VCaP (cell line): Measurements from ENCODE around the gene STON2.

Experiments
- H3K27ac ChIP-seq: fragments of 450-650 bp; 2 replicates; pipeline ENCODE4 v1.5.1; 2017
- TF ChIP-seq, protein P1 (sequence below): fragments of 450-650 bp; conservative IDR thresholded peaks from 2 replicates; pipeline ENCODE4 v1.5.1; 2017; ENCODE audit warnings: mild to moderate bottlenecking, moderate library complexity

The STON2 gene

GRCh38 chr14:81341781-81342180, 58.3 kb downstream of the STON2 start:
- H3K27ac ChIP-seq = no peak overlapping the region
- TF ChIP-seq, protein P1, sequence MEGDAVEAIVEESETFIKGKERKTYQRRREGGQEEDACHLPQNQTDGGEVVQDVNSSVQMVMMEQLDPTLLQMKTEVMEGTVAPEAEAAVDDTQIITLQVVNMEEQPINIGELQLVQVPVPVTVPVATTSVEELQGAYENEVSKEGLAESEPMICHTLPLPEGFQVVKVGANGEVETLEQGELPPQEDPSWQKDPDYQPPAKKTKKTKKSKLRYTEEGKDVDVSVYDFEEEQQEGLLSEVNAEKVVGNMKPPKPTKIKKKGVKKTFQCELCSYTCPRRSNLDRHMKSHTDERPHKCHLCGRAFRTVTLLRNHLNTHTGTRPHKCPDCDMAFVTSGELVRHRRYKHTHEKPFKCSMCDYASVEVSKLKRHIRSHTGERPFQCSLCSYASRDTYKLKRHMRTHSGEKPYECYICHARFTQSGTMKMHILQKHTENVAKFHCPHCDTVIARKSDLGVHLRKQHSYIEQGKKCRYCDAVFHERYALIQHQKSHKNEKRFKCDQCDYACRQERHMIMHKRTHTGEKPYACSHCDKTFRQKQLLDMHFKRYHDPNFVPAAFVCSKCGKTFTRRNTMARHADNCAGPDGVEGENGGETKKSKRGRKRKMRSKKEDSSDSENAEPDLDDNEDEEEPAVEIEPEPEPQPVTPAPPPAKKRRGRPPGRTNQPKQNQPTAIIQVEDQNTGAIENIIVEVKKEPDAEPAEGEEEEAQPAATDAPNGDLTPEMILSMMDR = no peak

DNA sequence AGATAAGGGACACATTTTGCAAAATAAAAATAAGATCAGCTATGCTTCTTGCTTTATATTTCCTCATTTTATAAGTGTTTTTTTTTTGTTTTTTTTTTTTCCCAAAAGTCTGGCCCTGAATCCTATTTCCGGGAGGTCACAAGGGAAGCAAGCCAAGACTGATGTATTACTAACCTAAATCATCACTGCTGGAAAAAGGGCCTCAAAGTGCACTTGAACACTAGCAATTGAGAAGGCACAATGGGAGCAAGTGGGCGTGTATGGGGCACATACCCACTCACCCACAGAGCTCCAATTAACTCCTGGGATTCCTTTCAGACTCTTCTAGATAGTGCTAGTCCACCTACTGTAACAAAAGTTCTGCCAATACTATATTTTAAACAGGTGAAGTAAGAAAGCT, 58.8 kb downstream of the STON2 start:
- TF ChIP-seq, protein P1 = no peak
- no peak overlapping the region for H3K27ac ChIP-seq

- no peak overlapping the region for H3K27ac ChIP-seq
- TF ChIP-seq, protein P1 = no peak
Observed at GRCh38 chr14:81340201-81340600, 59.9 kb downstream of the STON2 start.

- no peak overlapping the region for H3K27ac ChIP-seq
- TF ChIP-seq, protein P1 = no peak
Observed at GRCh38 chr14:81337073-81337472, 63.1 kb downstream of the STON2 start.

DNA sequence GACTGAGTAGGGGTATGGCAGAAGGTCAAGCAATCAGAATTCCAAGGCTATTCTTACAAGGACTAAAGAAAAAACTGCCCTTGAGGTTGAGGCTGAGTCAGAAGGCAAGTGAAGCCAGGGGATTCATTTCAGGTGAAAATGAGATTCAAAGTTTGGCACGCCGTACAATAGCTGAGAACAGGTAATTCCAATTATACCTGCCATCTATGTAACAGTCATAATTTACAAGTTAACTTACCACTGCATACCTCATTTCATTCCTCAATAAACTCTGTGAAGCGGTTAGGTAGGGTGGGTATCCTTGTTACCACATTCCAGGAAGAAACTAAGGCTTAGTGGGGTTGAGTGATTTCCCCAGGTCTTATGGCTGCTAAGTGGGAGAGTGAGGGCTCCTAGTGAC, 64.1 kb downstream of the STON2 start:
- no peak overlapping the region for H3K27ac ChIP-seq
- TF ChIP-seq, protein P1 = no peak

DNA sequence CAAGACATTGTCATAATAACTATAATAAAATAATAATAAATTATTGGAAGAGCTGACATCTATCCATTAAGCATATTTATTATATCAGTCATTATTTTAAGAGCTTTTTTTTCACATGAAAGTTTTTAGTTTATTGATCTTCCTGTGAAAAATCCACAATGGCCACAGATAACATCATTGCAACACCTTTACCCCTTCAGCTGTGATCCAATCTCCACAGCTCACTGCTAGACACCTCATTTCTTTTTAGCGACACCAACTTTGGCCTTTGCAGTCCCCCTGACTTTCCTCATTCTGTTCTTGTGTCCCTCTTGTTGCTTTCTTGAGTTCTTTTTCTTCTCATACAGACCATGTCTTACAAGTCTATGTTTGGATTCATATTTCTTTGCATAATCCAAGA, 67.4 kb downstream of the STON2 start:
- TF ChIP-seq, protein P1 = no peak
- H3K27ac ChIP-seq = no peak overlapping the region

- peak overlapping the region; percentile 33 for H3K27ac ChIP-seq
- TF ChIP-seq, protein P1 = no peak
Observed at GRCh38 chr14:81331229-81332021, 68.7 kb downstream of the STON2 start.
